GM20431 (cell line): ENCODE data around the gene NUDT17.

Source experiments
- in situ Hi-C: fragments of 300-500 bp; cut with MseI, MboI; formaldehyde crosslinking; loops from one replicate; pipeline ENCODE4 v1.15.0; 2020; ENCODE audit warnings: low sequenced_read_pairs; ENCODE audit not compliant: unreplicated experiment

The NUDT17 gene

DNA sequence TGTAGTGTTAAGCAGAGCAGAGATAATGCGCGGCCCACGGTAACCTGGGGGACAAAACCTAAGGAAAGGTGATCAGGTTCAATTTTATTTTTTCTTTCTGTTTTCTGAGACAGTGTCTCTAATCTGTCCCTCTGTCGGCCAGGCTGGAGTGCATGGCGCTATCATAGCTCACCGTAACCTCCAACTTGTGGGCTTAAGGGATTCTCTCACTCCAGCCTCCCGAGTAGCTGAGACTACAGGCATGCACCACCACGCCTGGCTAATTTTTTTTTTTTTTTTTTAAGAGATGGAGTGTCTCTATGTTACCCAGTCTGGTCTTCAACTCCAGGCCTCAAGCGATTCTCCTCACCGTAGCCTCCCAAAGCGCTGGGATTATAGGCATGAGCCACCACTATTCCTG lies 41.0 kb downstream of the NUDT17 start:
- in situ Hi-C loops = no loop called here

DNA sequence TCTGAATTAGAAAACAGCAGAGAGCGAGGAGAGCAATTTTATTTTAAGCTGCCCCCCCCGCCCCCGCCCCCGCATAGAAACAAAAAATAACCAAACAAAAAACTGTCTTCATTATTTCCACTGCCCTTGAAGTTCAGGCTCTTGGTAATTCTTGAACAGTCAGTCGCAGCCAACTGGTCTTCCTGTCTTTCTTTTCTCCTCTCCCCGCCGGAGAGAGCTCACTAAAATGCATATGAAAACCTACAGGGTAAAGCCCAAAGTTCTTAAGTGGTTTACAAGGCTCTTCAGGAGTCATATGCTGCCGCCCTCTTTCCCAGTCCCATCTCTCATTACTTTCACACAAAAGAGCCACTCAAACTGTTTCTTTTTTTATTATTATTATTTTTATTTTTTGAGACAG lies 41.4 kb downstream of the NUDT17 start:
- in situ Hi-C loops = no loop called here

DNA sequence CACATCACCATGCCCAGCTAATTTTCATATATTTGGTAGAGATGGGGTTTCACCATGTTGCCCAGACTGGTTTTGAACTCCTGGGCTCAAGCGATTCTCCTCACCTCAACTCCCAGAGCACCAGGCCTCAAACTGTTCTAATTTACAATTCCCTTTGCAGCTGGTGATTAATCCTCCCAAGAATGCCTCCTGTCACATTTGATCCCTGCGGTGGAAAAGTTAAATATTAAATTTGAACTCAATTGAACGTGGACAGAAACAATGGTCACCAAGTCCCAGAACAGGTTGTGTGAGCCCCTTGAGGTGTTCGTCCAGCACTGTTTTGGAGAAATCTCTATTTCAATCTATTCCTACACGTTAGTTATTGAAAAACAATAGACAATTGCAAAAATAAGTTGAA lies 42.2 kb downstream of the NUDT17 start:
- in situ Hi-C loops = no loop called here

DNA sequence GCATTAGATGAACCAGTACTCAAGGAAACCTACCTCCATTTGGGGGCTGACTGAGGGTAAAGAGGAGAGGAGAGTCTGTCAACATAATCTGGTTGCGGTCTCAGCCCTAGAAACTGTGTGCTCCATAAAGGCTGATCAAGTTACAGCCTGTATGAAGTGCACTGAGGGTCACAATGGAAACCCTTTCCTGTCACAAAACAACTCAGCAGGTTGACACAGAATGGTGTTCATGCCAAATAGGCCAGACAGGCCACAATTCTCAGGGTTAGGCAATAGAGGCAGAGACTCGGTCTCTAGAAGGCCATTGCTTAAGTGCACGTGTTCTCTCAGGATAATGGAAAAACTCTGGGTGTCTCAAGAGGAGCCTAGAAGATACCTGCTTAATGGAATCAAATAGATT lies 44.3 kb downstream of the NUDT17 start:
- in situ Hi-C loops = loop anchor here (10.0 kb wide), 1 partner anchor 125 kb away; no protein-coding TSS in a partner anchor

DNA sequence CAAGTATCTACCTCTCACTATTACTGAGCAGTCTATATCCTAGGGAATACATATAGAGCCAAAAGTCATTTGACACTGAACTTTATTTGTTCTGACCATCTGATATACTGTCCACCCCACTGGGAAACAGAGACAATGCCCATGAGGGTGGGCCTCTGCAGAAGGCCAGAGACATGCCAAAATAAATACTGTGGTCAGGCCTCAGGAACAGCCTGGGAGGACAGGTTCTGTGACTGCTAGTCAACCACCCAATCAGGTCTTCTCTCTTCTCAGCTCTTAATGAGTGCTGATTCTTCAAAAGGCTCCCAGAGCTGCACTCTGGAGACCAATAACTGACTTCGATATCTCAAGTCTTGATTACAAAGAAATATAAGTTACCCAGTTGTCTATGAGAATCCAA lies 45.7 kb downstream of the NUDT17 start:
- in situ Hi-C loops = loop anchor here (10.0 kb wide), 1 partner anchor 124 kb away; no protein-coding TSS in a partner anchor

DNA sequence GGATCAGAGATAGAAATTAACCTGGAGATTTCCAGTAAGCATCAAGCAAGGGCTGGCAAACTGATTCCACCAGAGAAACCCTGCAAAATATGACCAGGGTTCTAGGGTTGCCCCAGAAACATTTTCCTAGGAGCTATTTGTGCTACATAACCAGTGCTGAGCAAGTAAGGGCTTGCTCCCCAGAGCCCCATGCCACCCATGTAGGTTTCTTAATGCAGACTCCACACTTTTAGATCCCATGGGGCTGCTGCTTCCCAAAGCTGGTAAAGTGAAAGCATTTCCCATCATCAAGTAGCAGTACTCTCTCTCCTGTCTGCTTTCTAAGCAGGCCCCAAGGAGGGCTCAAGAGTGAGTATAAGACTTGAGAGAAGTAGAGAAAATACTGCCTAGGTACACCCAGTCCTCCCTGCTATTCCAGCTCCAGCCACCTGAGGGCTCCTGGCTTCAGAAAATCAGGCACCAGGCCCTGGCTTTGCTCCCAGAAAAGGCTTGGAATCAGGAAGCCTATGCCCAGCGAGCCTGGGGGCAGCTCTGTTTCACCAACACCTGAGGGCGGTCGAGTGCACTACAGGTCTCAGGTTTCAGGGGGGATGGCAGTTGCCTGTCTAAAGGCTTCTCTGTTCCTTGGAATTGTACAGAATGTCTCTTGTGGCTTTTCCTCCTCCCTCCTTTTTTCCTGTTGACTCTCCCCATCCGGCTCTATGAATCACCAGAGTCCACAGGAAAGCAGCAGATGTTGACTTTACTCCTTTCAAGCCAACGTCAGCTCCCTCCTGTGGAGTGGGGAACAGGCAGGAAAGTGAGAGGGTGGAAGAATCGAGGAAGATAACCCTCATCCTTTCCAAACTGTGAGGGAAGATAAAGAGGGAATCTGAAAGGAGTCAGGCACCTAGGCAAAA lies 46.4 kb downstream of the NUDT17 start:
- in situ Hi-C loops = loop anchor here (10.0 kb wide), 1 partner anchor 123 kb away; no protein-coding TSS in a partner anchor

DNA sequence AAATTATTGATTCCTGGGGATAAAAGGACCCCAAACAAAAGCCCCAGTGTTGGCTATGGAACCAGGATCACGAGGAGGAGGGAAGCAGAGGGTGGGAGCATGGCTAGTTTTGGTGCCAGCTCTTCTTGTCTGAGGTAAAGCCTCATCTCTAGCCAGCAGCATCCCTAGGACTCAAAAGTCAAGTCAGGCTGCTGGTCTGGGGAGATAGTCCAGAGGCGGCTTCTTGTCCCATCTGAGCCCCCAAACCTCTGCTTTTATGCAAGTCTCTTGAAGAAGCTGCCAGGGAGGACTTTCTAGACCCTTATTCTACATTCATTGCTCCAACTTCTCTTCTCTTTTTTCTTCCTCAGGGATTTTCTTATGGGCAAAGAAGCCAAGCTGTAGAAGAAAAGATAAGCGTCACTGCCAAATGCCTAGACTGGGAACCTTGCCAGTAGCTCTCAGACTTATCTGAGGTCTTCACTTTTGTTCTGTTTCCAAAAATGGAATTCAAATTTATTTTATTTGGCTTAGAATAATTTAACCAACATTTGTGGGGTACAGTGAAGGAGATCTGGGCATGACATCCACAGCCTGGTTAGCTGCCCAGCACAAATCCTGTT lies 47.2 kb downstream of the NUDT17 start:
- in situ Hi-C loops = loop anchor here (10.0 kb wide), 1 partner anchor 122 kb away; no protein-coding TSS in a partner anchor

DNA sequence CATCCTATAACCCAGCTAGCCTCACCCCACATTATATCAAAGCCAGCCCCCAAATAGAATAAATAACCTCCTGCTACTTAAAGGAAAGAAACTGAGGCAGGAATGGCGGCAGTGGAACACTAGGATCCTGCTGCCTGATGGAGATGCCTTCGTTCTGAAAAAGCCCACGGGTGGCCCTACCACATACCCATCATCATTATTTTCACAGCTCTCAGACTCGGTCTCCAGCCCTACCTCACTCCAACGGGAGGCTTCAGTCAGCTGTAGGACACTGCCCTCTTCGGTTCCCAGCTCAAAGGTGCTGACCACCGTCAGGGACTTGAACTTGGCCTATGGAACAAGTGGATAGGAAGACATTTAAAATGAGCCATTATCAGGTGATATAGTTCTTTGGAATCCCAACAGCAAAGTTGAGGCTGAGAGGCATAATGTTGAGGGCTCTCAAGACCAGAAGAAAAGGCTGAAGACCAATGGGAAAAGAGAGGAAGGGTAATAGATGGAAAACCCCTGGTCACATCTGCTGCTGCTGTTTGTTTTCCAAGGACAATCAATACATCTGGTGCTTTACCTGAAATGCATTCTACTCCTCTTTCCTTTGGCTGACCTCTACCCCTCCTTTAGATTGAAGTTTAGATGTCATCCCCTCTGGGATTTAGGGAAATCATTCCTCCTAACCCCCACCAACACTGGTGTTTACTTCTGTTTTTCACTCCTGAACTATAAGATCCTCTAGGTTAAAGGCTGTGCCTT lies 48.1 kb downstream of the NUDT17 start:
- in situ Hi-C loops = loop anchor here (10.0 kb wide), 1 partner anchor 121 kb away; no protein-coding TSS in a partner anchor

DNA sequence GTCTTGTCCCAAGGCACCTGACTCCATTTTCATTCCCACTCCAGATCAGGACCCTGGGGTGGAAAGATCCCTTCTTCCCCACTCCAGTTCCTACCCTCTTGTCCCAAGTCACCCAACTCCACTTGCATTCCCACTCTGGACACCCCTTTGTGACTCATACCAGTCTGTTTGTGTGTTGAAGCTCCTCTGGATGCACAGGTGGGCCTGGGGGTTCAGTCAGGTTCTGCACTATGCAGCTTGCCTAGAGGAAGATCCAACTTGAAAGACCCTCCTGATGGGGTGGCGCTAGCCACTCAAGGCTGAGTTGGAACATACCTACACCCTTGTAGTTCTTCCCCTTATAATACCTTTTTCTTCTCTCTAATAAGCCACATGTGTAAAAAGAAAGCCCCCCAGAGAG lies 50.0 kb downstream of the NUDT17 start:
- in situ Hi-C loops = loop anchor here (10.0 kb wide), 1 partner anchor 119 kb away; no protein-coding TSS in a partner anchor

DNA sequence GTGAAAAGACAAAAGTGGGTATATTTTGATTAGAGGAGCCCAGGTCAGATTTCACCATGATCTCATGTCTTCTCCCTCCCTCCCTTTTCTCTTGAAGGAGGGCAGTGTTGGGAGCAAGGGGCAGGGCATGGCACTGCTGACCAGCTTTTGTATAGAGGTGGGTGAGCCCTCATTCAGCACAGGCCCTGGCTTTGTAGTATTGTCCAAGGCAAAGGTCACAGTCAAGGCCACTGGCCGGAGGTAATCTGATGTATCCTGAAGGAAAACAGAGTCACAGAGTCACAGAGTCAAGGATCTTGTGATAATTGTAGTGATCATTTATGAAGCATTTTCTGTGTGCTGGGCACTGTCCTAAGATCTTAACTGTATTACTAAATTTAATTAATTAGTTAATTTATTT lies 52.5 kb downstream of the NUDT17 start:
- in situ Hi-C loops = loop anchor here (10.0 kb wide), 1 partner anchor 117 kb away; no protein-coding TSS in a partner anchor
